CD14-positive monocyte (primary cell): Measurements from ENCODE around the gene JSRP1. TPM values are rescaled to one million over a fixed set of nuclear protein-coding genes. Genes with fewer than 3 reads are reported as not detected.

Experiments used
- DNase-seq, 3 donors: peaks; one replicate each; pipeline ENCODE4 v3.0.0-alpha.2; 2011 to 2022
- H2AFZ ChIP-seq: 2 replicates; pipeline ENCODE4 v1.6.0; 2012; ENCODE audit warnings: mild to moderate bottlenecking, low read depth, low read length, inconsistent platforms; ENCODE audit not compliant: insufficient read depth, poor library complexity, severe bottlenecking
- H3K27ac ChIP-seq, 2 donors: 1 replicate in 1 of 2; 2 replicates in 1 of 2; pipeline ENCODE4 v1.5.1; 2012 to 2013; ENCODE audit warnings: low read length in 2 of 2, control low read depth in 1 of 2, inconsistent platforms in 1 of 2, low read depth in 1 of 2, mild to moderate bottlenecking in 1 of 2
- H3K27me3 ChIP-seq, 2 donors: one replicate each; pipeline versions ENCODE4 v1.6.0 to v1.6.1; 2011 to 2013; ENCODE audit warnings: low read length in 2 of 2; ENCODE audit not compliant: control insufficient read depth in 2 of 2, insufficient read depth in 2 of 2
- H3K36me3 ChIP-seq, 2 donors: replicated peaks in 1 of 2; 1 replicate in 1 of 2; 2 replicates in 1 of 2; pipeline versions ENCODE4 v1.5.1 to v1.6.1; 2012 to 2013; ENCODE audit warnings: low read length in 2 of 2, control low read depth in 1 of 2, inconsistent platforms in 1 of 2, mild to moderate bottlenecking in 1 of 2; ENCODE audit not compliant: insufficient read depth in 2 of 2, control insufficient read depth in 1 of 2
- H3K4me1 ChIP-seq, 2 donors: 1 replicate in 1 of 2; 2 replicates in 1 of 2; pipeline versions ENCODE4 v1.5.1 to v1.6.1; 2012 to 2013; ENCODE audit warnings: low read length in 2 of 2, control low read depth in 1 of 2, inconsistent platforms in 1 of 2, mild to moderate bottlenecking in 1 of 2, moderate library complexity in 1 of 2; ENCODE audit not compliant: insufficient read depth in 2 of 2, control insufficient read depth in 1 of 2
- H3K4me2 ChIP-seq: replicated peaks from 2 replicates; pipeline ENCODE3; 2012; ENCODE audit warnings: low read length, moderate library complexity, mild to moderate bottlenecking; ENCODE audit not compliant: poor library complexity, severe bottlenecking; ENCODE audit errors: extremely low read depth
- H3K4me3 ChIP-seq, 3 experiments: fragments of 200-600 bp in 1 of 3; sonication (generic) in 1 of 3; replicated peaks in 1 of 3; 1 replicate in 2 of 3; 2 replicates in 1 of 3; pipeline ENCODE4 v1.5.1; 2011 to 2013; ENCODE audit warnings: low read length in 3 of 3, mild to moderate bottlenecking in 3 of 3, control low read depth in 2 of 3, low read depth in 2 of 3, inconsistent platforms in 1 of 3, moderate library complexity in 1 of 3
- H3K79me2 ChIP-seq: 2 replicates; pipeline ENCODE4 v1.6.0; 2012; ENCODE audit warnings: mild to moderate bottlenecking, control low read depth, inconsistent platforms, low read length, moderate library complexity; ENCODE audit not compliant: insufficient read depth
- H3K9ac ChIP-seq: 2 replicates; pipeline ENCODE4 v1.6.0; 2017; ENCODE audit warnings: low read length, mild to moderate bottlenecking; ENCODE audit not compliant: insufficient read depth, poor library complexity, severe bottlenecking
- H3K9me3 ChIP-seq, 2 donors: replicated peaks in 1 of 2; 1 replicate in 1 of 2; 2 replicates in 1 of 2; pipeline versions ENCODE4 v1.5.1 to v1.6.1; 2012 to 2013; ENCODE audit warnings: low read length in 2 of 2, control low read depth in 1 of 2; ENCODE audit not compliant: control insufficient read depth in 1 of 2, insufficient read depth in 1 of 2
- H4K20me1 ChIP-seq: 2 replicates; pipeline ENCODE4 v1.6.0; 2012; ENCODE audit warnings: mild to moderate bottlenecking, low read length, control low read depth, moderate library complexity; ENCODE audit not compliant: insufficient read depth
- H3K27ac Mint-ChIP-seq, 7 donors: one replicate each; pipeline ENCODE4 v1.8.0; 2020; ENCODE audit warnings: mild to moderate bottlenecking in 7 of 7, mixed read lengths in 7 of 7, moderate library complexity in 6 of 7, inconsistent platforms in 2 of 7
- H3K27me3 Mint-ChIP-seq, 3 donors: one replicate each; pipeline ENCODE4 v1.8.0; 2021 to 2022; ENCODE audit warnings: low read depth in 3 of 3, mild to moderate bottlenecking in 3 of 3, mixed read lengths in 3 of 3, moderate library complexity in 3 of 3, inconsistent platforms in 1 of 3
- H3K36me3 Mint-ChIP-seq, 2 donors: one replicate each; pipeline ENCODE4 v1.8.0; 2020; ENCODE audit warnings: mixed read lengths in 2 of 2, inconsistent platforms in 1 of 2, mild to moderate bottlenecking in 1 of 2
- H3K4me1 Mint-ChIP-seq: one replicate; pipeline ENCODE4 v1.8.0; 2020; ENCODE audit warnings: mild to moderate bottlenecking, mixed read lengths
- H3K4me3 Mint-ChIP-seq, 2 donors: one replicate each; pipeline ENCODE4 v1.8.0; 2020; ENCODE audit warnings: mild to moderate bottlenecking in 2 of 2, mixed read lengths in 2 of 2, moderate library complexity in 1 of 2
- H3K9me3 Mint-ChIP-seq, 7 donors: one replicate each; pipeline ENCODE4 v1.8.0; 2020 to 2022; ENCODE audit warnings: mixed read lengths in 7 of 7, mild to moderate bottlenecking in 6 of 7, moderate library complexity in 6 of 7, inconsistent platforms in 2 of 7
- WGBS: methylation state at CpG from one replicate; pipeline ENCODE4 v1.1.5; 2013; ENCODE audit warnings: missing lambda C conversion rate; ENCODE audit not compliant: insufficient coverage; 5-methylcytosine and 5-hydroxymethylcytosine counted together
- intact Hi-C, 2 donors: fragments of 100-400 bp; cut with micrococcal nuclease; formaldehyde crosslinking; loops; one replicate each; pipeline versions ENCODE4 v1.15.0 to v1.15.1; 2023
- polyA plus RNA-seq, 3 donors: library from polyadenylated mRNA; depleted of rRNA in 1 of 3; unstranded in 2 of 3; stranded (reverse) in 1 of 3; fragments of 300-500 nt in 2 of 3; fragments of >200 nt in 1 of 3; fragmentation: Illumina TruSeq in 2 of 3; gene quantifications; 1 replicate in 2 of 3; 2 replicates in 1 of 3; pipeline ENCODE4 v1.2.3, GENCODE V29; 2012 to 2021
- TF ChIP-seq, protein P1 (sequence below): fragments of 200-600 bp; IDR thresholded peaks from one replicate; pipeline ENCODE4 v1.8.0; 2022; ENCODE audit warnings: antibody characterized with exemption, mild to moderate bottlenecking

Gene JSRP1
- polyA plus RNA-seq, 3 donors, result 0.38 to 0.50 TPM; not detected in 1

DNA sequence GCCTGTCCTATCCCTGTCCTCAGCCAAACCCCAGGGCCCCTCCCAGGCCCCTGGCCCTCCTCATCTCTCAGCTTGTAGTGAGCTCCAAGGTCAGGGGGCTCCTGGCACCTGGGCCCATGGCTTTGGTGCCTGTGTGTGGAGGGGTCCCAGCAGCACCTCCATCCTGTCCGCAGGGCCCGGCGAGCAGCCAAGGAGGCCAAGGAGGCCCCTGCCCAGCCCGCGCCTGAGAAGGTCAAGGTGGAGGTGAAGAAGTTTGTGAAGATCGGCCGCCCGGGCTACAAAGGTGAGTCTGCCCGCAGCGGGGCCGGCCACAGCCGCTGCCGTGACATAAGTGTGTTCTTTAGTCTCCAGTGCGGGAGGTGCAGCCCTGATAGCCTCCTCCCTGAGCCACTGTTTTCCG, 10.9 kb downstream of the JSRP1 start:
- peaks cover 60 to 83% of the 10 kb centered on the region in 2 donors for H3K36me3 ChIP-seq
- H3K9ac ChIP-seq, result no peak overlapping the region
- peaks cover 0 to 5% of the 10 kb centered on the region in 2 donors for H3K9me3 ChIP-seq
- H3K27me3 ChIP-seq, result peaks cover 4 to 17% of the 10 kb centered on the region in 2 donors
- peaks cover 0 to 4% (median 0%) of the 10 kb centered on the region in 7 donors for H3K9me3 Mint-ChIP-seq
- peaks cover 94% of the 10 kb centered on the region for H4K20me1 ChIP-seq
- no peak overlapping the region for H3K4me3 Mint-ChIP-seq
- no peak overlapping the region for H3K4me2 ChIP-seq
- no peak overlapping the region for H2AFZ ChIP-seq
- no peak overlapping the region for H3K4me3 ChIP-seq
- intact Hi-C loops, result no loop called here
- peak overlapping the region in 1 of 7 donors; percentile 40 for H3K27ac Mint-ChIP-seq
- H3K36me3 Mint-ChIP-seq, result peaks cover 43 to 79% of the 10 kb centered on the region in 2 donors
- TF ChIP-seq, protein P1, sequence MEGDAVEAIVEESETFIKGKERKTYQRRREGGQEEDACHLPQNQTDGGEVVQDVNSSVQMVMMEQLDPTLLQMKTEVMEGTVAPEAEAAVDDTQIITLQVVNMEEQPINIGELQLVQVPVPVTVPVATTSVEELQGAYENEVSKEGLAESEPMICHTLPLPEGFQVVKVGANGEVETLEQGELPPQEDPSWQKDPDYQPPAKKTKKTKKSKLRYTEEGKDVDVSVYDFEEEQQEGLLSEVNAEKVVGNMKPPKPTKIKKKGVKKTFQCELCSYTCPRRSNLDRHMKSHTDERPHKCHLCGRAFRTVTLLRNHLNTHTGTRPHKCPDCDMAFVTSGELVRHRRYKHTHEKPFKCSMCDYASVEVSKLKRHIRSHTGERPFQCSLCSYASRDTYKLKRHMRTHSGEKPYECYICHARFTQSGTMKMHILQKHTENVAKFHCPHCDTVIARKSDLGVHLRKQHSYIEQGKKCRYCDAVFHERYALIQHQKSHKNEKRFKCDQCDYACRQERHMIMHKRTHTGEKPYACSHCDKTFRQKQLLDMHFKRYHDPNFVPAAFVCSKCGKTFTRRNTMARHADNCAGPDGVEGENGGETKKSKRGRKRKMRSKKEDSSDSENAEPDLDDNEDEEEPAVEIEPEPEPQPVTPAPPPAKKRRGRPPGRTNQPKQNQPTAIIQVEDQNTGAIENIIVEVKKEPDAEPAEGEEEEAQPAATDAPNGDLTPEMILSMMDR, result no peak
- no peak overlapping the region for H3K27ac ChIP-seq
- DNase-seq, result no peak
- peaks cover 8 to 21% (median 15%) of the 10 kb centered on the region in 3 donors for H3K27me3 Mint-ChIP-seq
- peaks cover 48% of the 10 kb centered on the region for H3K79me2 ChIP-seq
- peaks cover 14% of the 10 kb centered on the region for H3K4me1 Mint-ChIP-seq
- peaks cover 10 to 14% of the 10 kb centered on the region in 2 donors for H3K4me1 ChIP-seq
- WGBS, result 98% methylated on average over 13 of the region's 15 CpGs

DNA sequence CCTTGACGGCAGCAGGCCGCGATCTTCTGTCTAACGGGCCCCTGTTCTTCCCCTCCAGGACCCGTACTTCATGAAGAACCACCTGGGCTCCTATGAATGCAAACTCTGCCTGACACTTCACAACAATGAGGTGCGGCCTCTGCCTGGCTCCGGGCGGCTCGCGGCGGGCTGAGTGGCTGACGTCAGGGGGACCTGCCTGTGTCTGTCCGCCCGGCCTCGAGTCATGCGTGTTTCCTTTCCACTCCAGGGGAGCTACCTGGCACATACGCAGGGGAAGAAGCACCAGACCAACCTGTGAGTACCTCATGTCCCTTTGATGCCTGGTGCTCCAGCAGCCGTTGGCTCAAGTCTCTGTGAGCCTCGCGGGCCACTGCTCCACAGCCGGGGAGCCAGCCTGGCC, 11.7 kb downstream of the JSRP1 start:
- TF ChIP-seq, protein P1, result no peak
- WGBS, result 97% methylated on average over 21 of the region's 21 CpGs
- DNase-seq, result no peak
- H4K20me1 ChIP-seq, result peaks cover 94% of the 10 kb centered on the region
- no peak overlapping the region for H3K27ac ChIP-seq
- H3K9me3 ChIP-seq, result no peaks in the 10 kb centered on the region
- Mint-ChIP-seq H3K27me3 (peaks cover under 1 to 14% (median 8%) of the 10 kb centered on the region in 3 donors), H3K4me1 (peaks cover 21% of the 10 kb centered on the region), H3K4me3 (no peak overlapping the region), H3K27ac (no peak overlapping the region), H3K9me3 (peaks cover 0 to 2% (median 0%) of the 10 kb centered on the region in 7 donors), H3K36me3 (peaks cover 45 to 79% of the 10 kb centered on the region in 2 donors)
- H2AFZ ChIP-seq, result no peak overlapping the region
- intact Hi-C loops, result no loop called here
- H3K27me3 ChIP-seq, result peaks cover 0 to 9% of the 10 kb centered on the region in 2 donors
- peaks cover 11 to 17% of the 10 kb centered on the region in 2 donors for H3K4me1 ChIP-seq
- H3K79me2 ChIP-seq, result peaks cover 56% of the 10 kb centered on the region
- no peak overlapping the region for H3K9ac ChIP-seq
- H3K4me2 ChIP-seq, result no peak overlapping the region
- H3K36me3 ChIP-seq, result peaks cover 60 to 83% of the 10 kb centered on the region in 2 donors
- no peak overlapping the region for H3K4me3 ChIP-seq
